ENCODE data around the gene PFKFB2.

PFKFB2 gene

GRCh38 chr1:207049514-207049913, 3.6 kb upstream of the PFKFB2 start:
- TF ChIP-seq, protein P1, sequence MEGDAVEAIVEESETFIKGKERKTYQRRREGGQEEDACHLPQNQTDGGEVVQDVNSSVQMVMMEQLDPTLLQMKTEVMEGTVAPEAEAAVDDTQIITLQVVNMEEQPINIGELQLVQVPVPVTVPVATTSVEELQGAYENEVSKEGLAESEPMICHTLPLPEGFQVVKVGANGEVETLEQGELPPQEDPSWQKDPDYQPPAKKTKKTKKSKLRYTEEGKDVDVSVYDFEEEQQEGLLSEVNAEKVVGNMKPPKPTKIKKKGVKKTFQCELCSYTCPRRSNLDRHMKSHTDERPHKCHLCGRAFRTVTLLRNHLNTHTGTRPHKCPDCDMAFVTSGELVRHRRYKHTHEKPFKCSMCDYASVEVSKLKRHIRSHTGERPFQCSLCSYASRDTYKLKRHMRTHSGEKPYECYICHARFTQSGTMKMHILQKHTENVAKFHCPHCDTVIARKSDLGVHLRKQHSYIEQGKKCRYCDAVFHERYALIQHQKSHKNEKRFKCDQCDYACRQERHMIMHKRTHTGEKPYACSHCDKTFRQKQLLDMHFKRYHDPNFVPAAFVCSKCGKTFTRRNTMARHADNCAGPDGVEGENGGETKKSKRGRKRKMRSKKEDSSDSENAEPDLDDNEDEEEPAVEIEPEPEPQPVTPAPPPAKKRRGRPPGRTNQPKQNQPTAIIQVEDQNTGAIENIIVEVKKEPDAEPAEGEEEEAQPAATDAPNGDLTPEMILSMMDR (IDR thresholded peaks at IDR 0.05; ENCODE audit: insufficient read depth, missing control alignments) = no peak
- DNase-seq (ENCODE audit: insufficient read length, low spot score) (no peak), FAIRE-seq (no peak)

GRCh38 chr1:207049974-207050391, 3.1 kb upstream of the PFKFB2 start:
- TF ChIP-seq, protein P1 (IDR thresholded peaks at IDR 0.05; ENCODE audit: insufficient read depth, missing control alignments) = peak; percentile 82
- no peak for DNase-seq (ENCODE audit: insufficient read length, low spot score)
- FAIRE-seq = no peak

- FAIRE-seq (no peak), DNase-seq (ENCODE audit: insufficient read length, low spot score) (peak; percentile 48)
- TF ChIP-seq, protein P1 (IDR thresholded peaks at IDR 0.05; ENCODE audit: insufficient read depth, missing control alignments) = no peak
Observed at GRCh38 chr1:207050480-207051190, 2.4 kb upstream of the PFKFB2 start.

- DNase-seq (ENCODE audit: insufficient read length, low spot score) (no peak), FAIRE-seq (no peak)
- TF ChIP-seq, protein P1 (IDR thresholded peaks at IDR 0.05; ENCODE audit: insufficient read depth, missing control alignments) = no peak
Observed at GRCh38 chr1:207051191-207051943, 1.7 kb upstream of the PFKFB2 start, which contains the start of gene YOD1. YOD1 (minus strand) TSS chr1:207051208; CDS start chr1:207051030, 178 bp downstream.

DNA sequence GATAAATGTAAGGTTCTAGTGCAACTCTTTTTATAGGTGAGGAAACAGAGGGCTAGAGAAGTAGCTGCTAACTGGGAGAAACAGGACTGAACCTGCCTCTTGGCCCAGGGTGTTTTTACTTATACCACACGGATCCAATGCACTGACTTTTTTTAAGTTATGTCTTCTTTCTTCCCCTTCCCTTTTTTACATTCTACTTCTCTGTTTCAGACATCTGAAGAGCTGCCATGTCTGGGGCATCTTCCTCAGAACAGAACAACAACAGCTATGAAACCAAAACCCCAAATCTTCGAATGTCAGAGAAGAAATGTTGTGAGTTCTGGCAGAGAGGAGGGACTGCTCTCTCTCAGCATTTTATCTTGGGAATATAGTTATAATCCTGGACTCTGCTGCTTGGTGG, 1.4 kb downstream of the PFKFB2 start:
- no peak for DNase-seq (ENCODE audit: insufficient read length, low spot score)
- no peak for FAIRE-seq
- TF ChIP-seq, protein P1 (IDR thresholded peaks at IDR 0.05; ENCODE audit: insufficient read depth, missing control alignments) = no peak

DNA sequence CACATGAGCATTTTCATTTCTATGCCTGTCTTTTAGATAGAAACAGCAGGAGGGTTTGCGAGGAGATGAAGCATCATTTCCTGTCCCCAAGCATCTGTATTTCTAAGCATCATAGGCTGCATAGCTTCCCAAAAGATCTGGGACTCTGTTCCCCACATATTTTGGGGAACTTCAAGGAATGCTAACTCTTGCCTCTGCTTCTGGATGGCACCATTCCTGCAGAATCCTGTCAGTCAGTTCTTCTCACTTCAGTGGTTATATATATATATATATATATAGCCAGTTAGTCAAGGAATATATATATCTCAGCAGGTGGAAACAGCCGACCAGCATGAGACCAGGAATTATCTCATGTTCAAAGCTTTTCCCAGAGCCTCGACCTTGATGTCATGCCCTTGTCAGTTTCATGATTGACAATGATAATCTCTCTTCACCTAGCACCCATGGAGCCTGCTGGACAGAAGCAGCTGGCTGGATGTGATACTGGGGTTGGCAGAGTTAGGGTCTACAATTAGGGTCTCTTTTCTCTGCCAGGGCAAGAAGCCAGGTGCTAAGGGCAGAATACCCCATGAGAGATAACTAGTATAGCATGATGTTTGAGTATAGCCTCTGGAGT, 2.4 kb downstream of the PFKFB2 start:
- no peak for FAIRE-seq
- TF ChIP-seq, protein P1 (IDR thresholded peaks at IDR 0.05; ENCODE audit: insufficient read depth, missing control alignments) = no peak
- no peak for DNase-seq (ENCODE audit: insufficient read length, low spot score)
